HepG2 (cell line): ENCODE results near the gene ADORA2B. TPM values are rescaled to one million over a fixed set of nuclear protein-coding genes. Genes with fewer than 3 reads are reported as not detected.

ENCODE experiments used
- ATAC-seq: fragments of 200-7000 bp; cut with Tn5 transposase; 3 replicates; pipeline ENCODE4 v1.9.1; 2020; ENCODE audit warnings: mild to moderate bottlenecking, moderate library complexity
- BruUV-seq: library from RNA; stranded (reverse); fragments of 400-500 nt; replicated peaks from 2 replicates; lab custom pipeline; 2021; lab: Mats Ljungman, UMichigan
- CTCF ChIA-PET: fragments of 300-600 bp; formaldehyde crosslinking; extraction: SDS; loops from one replicate; lab custom pipeline; 2021; ENCODE audit warnings: low total read pairs, inconsistent platforms, low intra/inter-chr PET ratio; lab: Yijun Ruan, JAX
- POLR2A ChIA-PET: fragments of 350-600 bp; sonication (Branson Sonifier 250); formaldehyde crosslinking; loops from one replicate; lab custom pipeline; 2020; ENCODE audit warnings: antibody characterized with exemption, inconsistent platforms; lab: Yijun Ruan, JAX
- DNase-seq: peaks from one replicate; pipeline ENCODE4 v3.0.0-alpha.2; 2015; ENCODE audit warnings: low spot score
- FAIRE-seq: peaks from 3 replicates; lab custom pipeline; 2011; peaks lifted over from hg19 to GRCh38; lab: Jason Lieb, UNC
- H2AFZ ChIP-seq: one replicate; pipeline ENCODE4 v1.6.1; 2011; ENCODE audit warnings: low read length, inconsistent platforms
- H3K27ac ChIP-seq: fragments of 300-600 bp; 3 replicates; pipeline ENCODE4 v1.8.0; 2011; ENCODE audit warnings: mixed run types, mild to moderate bottlenecking, mixed read lengths, low read length, inconsistent platforms; ENCODE audit not compliant: insufficient read depth; ENCODE audit errors: extremely low read length
- H3K27me3 ChIP-seq, 2 experiments: fragments of 200-600 bp in 1 of 2; 2 replicates in 1 of 2; 3 replicates in 1 of 2; pipeline versions ENCODE4 v1.6.0 to v1.8.0; 2011; ENCODE audit warnings: low read length in 2 of 2, mild to moderate bottlenecking in 2 of 2, moderate library complexity in 2 of 2, inconsistent platforms in 1 of 2; ENCODE audit not compliant: insufficient read depth in 2 of 2, control insufficient read depth in 1 of 2
- H3K36me3 ChIP-seq, 2 experiments: fragments of 200-600 bp in 1 of 2; replicated peaks in 1 of 2; 2 replicates in 1 of 2; 3 replicates in 1 of 2; pipeline versions ENCODE4 v1.5.1 to v1.8.0; 2011; ENCODE audit warnings: low read length in 2 of 2, inconsistent platforms in 1 of 2; ENCODE audit not compliant: insufficient read depth in 2 of 2, control insufficient read depth in 1 of 2
- H3K4me1 ChIP-seq: 2 replicates; pipeline ENCODE4 v1.5.1; 2012; ENCODE audit warnings: low read length, inconsistent platforms; ENCODE audit not compliant: insufficient read depth
- H3K4me2 ChIP-seq: 2 replicates; pipeline ENCODE4 v1.6.0; 2011; ENCODE audit warnings: low read depth, low read length, inconsistent platforms
- H3K4me3 ChIP-seq, 3 experiments: fragments of 200-600 bp in 1 of 3; sonication (generic), shearing (Covaris generic) in 1 of 3; replicated peaks in 1 of 3; 2 replicates each; pipeline ENCODE4 v1.5.1; 2011 to 2016; ENCODE audit warnings: low read length in 3 of 3, inconsistent platforms in 2 of 3, low read depth in 2 of 3, mild to moderate bottlenecking in 2 of 3, control low read depth in 1 of 3, mixed read lengths in 1 of 3; ENCODE audit not compliant: insufficient read depth in 1 of 3
- H3K79me2 ChIP-seq: one replicate; pipeline ENCODE4 v1.6.1; 2011; ENCODE audit warnings: low read length, inconsistent platforms; ENCODE audit not compliant: insufficient read depth
- H3K9ac ChIP-seq: 2 replicates; pipeline ENCODE4 v1.6.0; 2011; ENCODE audit warnings: mild to moderate bottlenecking, low read depth, low read length, inconsistent platforms; ENCODE audit not compliant: insufficient read depth
- H3K9me3 ChIP-seq: 2 replicates; pipeline ENCODE4 v1.5.1; 2012; ENCODE audit warnings: mild to moderate bottlenecking, low read length
- H4K20me1 ChIP-seq: 2 replicates; pipeline ENCODE4 v1.6.0; 2011; ENCODE audit warnings: inconsistent platforms, mild to moderate bottlenecking, low read length, moderate library complexity; ENCODE audit not compliant: insufficient read depth
- CBX5 ChIP-seq: sonication (generic); formaldehyde crosslinking; IDR thresholded peaks from 2 replicates; pipeline ENCODE4 v1.4.0; 2020; ENCODE audit warnings: missing genetic modification reagents, borderline replicate concordance
- FOSL2 ChIP-seq: sonication (generic); formaldehyde crosslinking; IDR thresholded peaks from 2 replicates; pipeline ENCODE4 v1.4.0; 2020; ENCODE audit warnings: missing genetic modification reagents
- MAFK ChIP-seq, 2 experiments: IDR thresholded peaks in 1 of 2; conservative IDR thresholded peaks in 1 of 2; 2 replicates each; pipeline ENCODE4 v1.6.1; 2011; ENCODE audit warnings: improper control_type of control experiment in 2 of 2, low read length in 2 of 2
- NFE2L2 ChIP-seq: fragments of 150-350 bp; IDR thresholded peaks from 2 replicates; pipeline ENCODE4 v1.6.1; 2014; ENCODE audit warnings: low read length
- PITX1 ChIP-seq: sonication (generic); formaldehyde crosslinking; IDR thresholded peaks from 2 replicates; pipeline ENCODE4 v1.5.1; 2020; ENCODE audit warnings: mild to moderate bottlenecking, missing genetic modification reagents
- RFXANK ChIP-seq: IDR thresholded peaks from 2 replicates; pipeline ENCODE4 v1.6.1; 2016
- ZNF263 ChIP-seq: sonication (generic); formaldehyde crosslinking; IDR thresholded peaks from 2 replicates; pipeline ENCODE4 v1.4.0; 2020; ENCODE audit warnings: missing genetic modification reagents
- ZNF7 ChIP-seq: IDR thresholded peaks from 2 replicates; pipeline ENCODE4 v1.6.1; 2016; ENCODE audit warnings: missing biosample characterization, missing genetic modification reagents
- ZNF737 ChIP-seq: sonication (generic); formaldehyde crosslinking; IDR thresholded peaks from 2 replicates; pipeline ENCODE4 v1.5.0; 2020; ENCODE audit warnings: missing genetic modification reagents, mild to moderate bottlenecking, borderline replicate concordance
- ZNF747 ChIP-seq: sonication (generic); formaldehyde crosslinking; IDR thresholded peaks from 2 replicates; pipeline ENCODE4 v1.8.1; 2023; ENCODE audit warnings: missing genetic modification reagents, mild to moderate bottlenecking, borderline replicate concordance
- WGBS: methylation state at CpG from one replicate; pipeline ENCODE4 v1.1.6; 2017; ENCODE audit warnings: low lambda C conversion rate; 5-methylcytosine and 5-hydroxymethylcytosine counted together
- in situ Hi-C: cut with HindIII; loops from 2 replicates; pipeline ENCODE4 v1.10.0; 2017; ENCODE audit warnings: low pct_unique_long_range_greater_than_20kb; ENCODE audit not compliant: extremely low pct_ligation_motif_present
- intact Hi-C: fragments of 100-400 bp; cut with micrococcal nuclease; formaldehyde crosslinking; loops from one replicate; pipeline ENCODE4 v1.10.0; 2022; ENCODE audit not compliant: unreplicated experiment
- polyA plus RNA-seq, 8 experiments: library from polyadenylated mRNA; depleted of rRNA in 3 of 8; stranded (reverse) in 7 of 8; unstranded in 1 of 8; fragments of >200 nt; fragmentation: Illumina TruSeq in 4 of 8; extraction: Trizol in 4 of 8; gene quantifications; 2 replicates each; pipeline versions ENCODE4 v1.2.1 to v1.2.3, GENCODE V29; 2011 to 2016; ENCODE audit warnings: low read depth in 4 of 8, missing spikeins in 1 of 8, mixed read lengths in 1 of 8; ENCODE audit not compliant: insufficient read depth in 1 of 8
- total RNA-seq, 5 experiments: library from RNA; depleted of rRNA; stranded (reverse); fragments of >200 nt; fragmentation: Illumina TruSeq; extraction: Trizol; gene quantifications; 2 replicates each; pipeline ENCODE4 v1.2.3, GENCODE V29; 2016; ENCODE audit warnings: low read depth in 1 of 5
- TF ChIP-seq, protein P1 (sequence below): IDR thresholded peaks from 2 replicates; pipeline ENCODE4 v1.6.1; 2016; ENCODE audit warnings: mild to moderate bottlenecking
- TF ChIP-seq, protein P2 (sequence below): sonication (generic); formaldehyde crosslinking; IDR thresholded peaks from 2 replicates; pipeline ENCODE4 v1.5.0; 2020; ENCODE audit warnings: mild to moderate bottlenecking, missing genetic modification reagents
- TF ChIP-seq, protein P3 (sequence below): sonication (generic); formaldehyde crosslinking; IDR thresholded peaks from 2 replicates; pipeline ENCODE4 v1.4.0; 2020; ENCODE audit warnings: missing genetic modification reagents, low read depth, mild to moderate bottlenecking, borderline replicate concordance
- TF ChIP-seq, protein P4 (sequence below): IDR thresholded peaks from 2 replicates; pipeline ENCODE4 v1.6.1; 2012; ENCODE audit warnings: low read depth, low read length, improper control_type of control experiment

The ADORA2B gene
- total and polyA plus RNA-seq, 2 of the 13 experiments (the other 11 are each of a cell fraction or from before 2014, with no cell fraction given): 10.4 to 20.0 TPM

DNA sequence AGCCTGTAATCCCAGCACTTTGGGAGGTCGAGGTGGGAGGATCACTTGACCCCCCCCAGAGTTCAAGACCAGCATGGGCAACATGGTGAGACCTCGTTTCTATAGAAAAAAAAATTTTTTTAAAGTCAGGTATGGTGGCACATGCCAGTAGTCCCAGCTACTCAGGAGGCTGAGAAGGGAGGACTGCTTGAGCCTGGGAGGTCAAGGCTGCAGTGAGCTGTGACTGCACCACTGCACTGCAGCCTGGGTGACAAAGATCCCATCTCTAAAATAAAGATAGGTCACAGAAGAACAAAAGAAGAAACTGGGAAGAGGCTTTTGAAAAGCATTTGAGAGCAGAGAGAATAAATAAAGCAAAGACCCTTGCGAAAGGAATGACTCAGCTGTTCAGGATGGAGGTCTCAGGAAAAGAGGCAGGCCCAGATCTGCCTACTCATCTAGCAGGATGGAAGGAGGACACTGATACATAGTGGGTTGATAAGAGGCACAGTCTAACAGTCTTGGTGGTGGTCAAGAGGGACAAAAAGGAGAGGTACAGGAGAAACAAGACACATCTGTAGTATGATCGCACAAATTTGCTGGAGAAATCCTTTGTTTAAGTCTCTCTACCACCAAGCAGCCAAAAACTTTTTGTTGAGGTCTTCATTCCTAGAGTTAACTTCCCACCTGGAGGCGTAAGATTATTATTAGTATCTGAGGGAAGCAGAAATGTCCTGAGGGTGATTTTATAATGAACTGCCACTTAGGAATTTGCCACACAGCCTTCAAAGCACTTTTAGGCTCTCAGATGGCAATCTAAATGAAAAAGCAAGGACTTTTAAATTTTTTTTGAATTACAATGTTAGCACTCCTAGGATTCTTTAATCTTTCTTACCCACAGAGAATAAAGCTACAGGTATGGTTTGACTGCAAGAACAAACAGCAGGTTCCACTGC is 37.0 kb downstream of the ADORA2B start:
- ATAC-seq: no peak
- Histone ChIP-seq H3K4me1 (no peaks in the 10 kb centered on the region), H4K20me1 (no peaks in the 10 kb centered on the region), H3K79me2 (no peaks in the 10 kb centered on the region), H3K4me2 (no peak overlapping the region), H3K27me3 (no peaks in the 10 kb centered on the region), H3K9ac (no peak overlapping the region), H3K27ac (peak overlapping the region; percentile 2), H2AFZ (no peak overlapping the region), H3K9me3 (no peaks in the 10 kb centered on the region), H3K36me3 (peaks cover 1 to 7% of the 10 kb centered on the region in 2 experiments; a peak in 4 of 5 replicates), H3K4me3 (no peak overlapping the region)
- 85% methylated on average over 5 of the region's 5 CpGs for WGBS
- ChIA-PET CTCF (no interaction called here), POLR2A (no interaction called here)
- no peak for TF ChIP-seq RFXANK (CRISPR knock-in tag)
- TF ChIP-seq NFE2L2: peak; percentile 60; the same call in 1 of the 2 replicates
- TF ChIP-seq CBX5 (CRISPR knock-in tag): no peak
- TF ChIP-seq, protein P1, sequence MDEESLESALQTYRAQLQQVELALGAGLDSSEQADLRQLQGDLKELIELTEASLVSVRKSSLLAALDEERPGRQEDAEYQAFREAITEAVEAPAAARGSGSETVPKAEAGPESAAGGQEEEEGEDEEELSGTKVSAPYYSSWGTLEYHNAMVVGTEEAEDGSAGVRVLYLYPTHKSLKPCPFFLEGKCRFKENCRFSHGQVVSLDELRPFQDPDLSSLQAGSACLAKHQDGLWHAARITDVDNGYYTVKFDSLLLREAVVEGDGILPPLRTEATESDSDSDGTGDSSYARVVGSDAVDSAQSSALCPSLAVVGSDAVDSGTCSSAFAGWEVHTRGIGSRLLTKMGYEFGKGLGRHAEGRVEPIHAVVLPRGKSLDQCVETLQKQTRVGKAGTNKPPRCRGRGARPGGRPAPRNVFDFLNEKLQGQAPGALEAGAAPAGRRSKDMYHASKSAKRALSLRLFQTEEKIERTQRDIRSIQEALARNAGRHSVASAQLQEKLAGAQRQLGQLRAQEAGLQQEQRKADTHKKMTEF: no peak
- TF ChIP-seq, protein P2, sequence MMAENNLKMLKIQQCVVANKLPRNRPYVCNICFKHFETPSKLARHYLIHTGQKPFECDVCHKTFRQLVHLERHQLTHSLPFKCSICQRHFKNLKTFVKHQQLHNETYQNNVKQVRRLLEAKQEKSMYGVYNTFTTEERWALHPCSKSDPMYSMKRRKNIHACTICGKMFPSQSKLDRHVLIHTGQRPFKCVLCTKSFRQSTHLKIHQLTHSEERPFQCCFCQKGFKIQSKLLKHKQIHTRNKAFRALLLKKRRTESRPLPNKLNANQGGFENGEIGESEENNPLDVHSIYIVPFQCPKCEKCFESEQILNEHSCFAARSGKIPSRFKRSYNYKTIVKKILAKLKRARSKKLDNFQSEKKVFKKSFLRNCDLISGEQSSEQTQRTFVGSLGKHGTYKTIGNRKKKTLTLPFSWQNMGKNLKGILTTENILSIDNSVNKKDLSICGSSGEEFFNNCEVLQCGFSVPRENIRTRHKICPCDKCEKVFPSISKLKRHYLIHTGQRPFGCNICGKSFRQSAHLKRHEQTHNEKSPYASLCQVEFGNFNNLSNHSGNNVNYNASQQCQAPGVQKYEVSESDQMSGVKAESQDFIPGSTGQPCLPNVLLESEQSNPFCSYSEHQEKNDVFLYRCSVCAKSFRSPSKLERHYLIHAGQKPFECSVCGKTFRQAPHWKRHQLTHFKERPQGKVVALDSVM: peak; percentile 61; the same call in 1 of the 2 replicates
- TF ChIP-seq, protein P3, sequence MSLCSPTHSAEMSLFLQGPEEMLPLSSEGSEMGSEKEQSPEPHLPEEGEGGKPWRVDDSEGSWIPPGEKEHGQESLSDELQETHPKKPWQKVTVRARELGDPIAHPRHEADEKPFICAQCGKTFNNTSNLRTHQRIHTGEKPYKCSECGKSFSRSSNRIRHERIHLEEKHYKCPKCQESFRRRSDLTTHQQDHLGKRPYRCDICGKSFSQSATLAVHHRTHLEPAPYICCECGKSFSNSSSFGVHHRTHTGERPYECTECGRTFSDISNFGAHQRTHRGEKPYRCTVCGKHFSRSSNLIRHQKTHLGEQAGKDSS: no peak
- peak; percentile 27; the same call in 1 of the 2 replicates for TF ChIP-seq FOSL2
- TF ChIP-seq, protein P4, sequence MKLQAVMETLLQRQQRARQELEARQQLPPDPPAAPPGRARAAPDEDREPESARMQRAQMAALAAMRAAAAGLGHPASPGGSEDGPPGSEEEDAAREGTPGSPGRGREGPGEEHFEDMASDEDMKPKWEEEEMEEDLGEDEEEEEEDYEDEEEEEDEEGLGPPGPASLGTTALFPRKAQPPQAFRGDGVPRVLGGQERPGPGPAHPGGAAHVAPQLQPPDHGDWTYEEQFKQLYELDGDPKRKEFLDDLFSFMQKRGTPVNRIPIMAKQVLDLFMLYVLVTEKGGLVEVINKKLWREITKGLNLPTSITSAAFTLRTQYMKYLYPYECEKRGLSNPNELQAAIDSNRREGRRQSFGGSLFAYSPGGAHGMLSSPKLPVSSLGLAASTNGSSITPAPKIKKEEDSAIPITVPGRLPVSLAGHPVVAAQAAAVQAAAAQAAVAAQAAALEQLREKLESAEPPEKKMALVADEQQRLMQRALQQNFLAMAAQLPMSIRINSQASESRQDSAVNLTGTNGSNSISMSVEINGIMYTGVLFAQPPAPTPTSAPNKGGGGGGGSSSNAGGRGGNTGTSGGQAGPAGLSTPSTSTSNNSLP: no peak
- TF ChIP-seq ZNF737 (CRISPR knock-in tag): no peak
- no peak for TF ChIP-seq ZNF747
- TF ChIP-seq ZNF7: no peak
- no peak for TF ChIP-seq PITX1 (CRISPR knock-in tag)
- no peak for TF ChIP-seq ZNF263 (CRISPR knock-in tag)
- 0 out of 4 replicates have a peak, but pooled peaks of 1 of the 2 experiments have one; percentile 15 for TF ChIP-seq MAFK (conservative IDR thresholded peaks at IDR 0.05 in 1 of 2, IDR thresholded peaks at IDR 0.05 in 1 of 2; ENCODE audit: low read length in 2 of 2)
- in situ Hi-C loops: no loop called here
- intact Hi-C loops: no loop called here
- FAIRE-seq: no peak
- no peak for DNase-seq
- BruUV-seq: no TSS peak
